HL-60/S4 (cell line): ENCODE measurements around the gene SPEM2.

Experiments
- in situ Hi-C: fragments of 300-500 bp; cut with MboI; formaldehyde crosslinking; loops from 2 replicates; pipeline ENCODE4 v1.14.3; 2022; ENCODE audit warnings: low sequenced_read_pairs

Gene SPEM2

DNA sequence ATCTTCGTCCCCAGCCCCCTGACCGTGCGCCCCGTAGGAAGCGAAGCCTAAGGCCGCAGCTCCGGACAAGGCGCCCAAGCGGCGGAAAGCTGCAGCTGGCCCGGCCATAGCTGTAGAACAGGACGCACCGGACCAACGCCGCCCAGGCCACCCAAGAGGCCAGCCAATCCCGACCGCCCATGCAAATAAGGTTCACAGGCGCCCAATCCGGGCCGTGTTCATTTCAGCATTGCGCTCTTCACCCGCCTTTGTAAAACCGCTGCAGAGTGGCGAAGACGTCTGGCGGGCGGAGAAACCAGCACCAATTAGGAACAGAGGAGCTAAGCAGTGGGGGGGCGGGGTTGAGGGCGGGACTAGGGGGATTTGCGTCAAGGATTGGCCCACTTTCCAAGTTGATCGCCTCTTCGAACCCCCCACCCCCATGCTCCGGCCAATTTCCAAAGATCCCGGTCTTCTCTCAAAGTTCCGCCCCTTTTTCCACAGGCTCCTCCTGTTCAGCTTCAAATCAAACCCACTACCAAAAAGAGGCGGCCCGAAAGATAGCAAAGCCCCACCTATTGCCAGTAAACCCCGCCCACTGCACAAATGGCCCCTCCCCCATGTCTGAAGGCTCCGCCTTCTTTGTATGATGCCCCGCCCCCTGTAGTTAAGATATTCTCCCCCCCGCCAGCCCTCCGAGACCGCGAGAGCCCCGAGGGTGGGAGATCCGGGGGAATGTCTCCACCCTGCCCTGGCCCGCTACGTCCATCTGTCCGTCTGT, 21.3 kb upstream of the SPEM2 start, which contains the start of gene TMEM256:
TSS of gene TMEM256 (minus strand) at position 121 of the 760 bp plus-strand sequence. CDS start at position 108, 13 bp downstream.
- in situ Hi-C loops: no loop called here

GRCh38 chr17:7404737-7405349, 20.6 kb upstream of the SPEM2 start:
- in situ Hi-C loops: no loop called here

DNA sequence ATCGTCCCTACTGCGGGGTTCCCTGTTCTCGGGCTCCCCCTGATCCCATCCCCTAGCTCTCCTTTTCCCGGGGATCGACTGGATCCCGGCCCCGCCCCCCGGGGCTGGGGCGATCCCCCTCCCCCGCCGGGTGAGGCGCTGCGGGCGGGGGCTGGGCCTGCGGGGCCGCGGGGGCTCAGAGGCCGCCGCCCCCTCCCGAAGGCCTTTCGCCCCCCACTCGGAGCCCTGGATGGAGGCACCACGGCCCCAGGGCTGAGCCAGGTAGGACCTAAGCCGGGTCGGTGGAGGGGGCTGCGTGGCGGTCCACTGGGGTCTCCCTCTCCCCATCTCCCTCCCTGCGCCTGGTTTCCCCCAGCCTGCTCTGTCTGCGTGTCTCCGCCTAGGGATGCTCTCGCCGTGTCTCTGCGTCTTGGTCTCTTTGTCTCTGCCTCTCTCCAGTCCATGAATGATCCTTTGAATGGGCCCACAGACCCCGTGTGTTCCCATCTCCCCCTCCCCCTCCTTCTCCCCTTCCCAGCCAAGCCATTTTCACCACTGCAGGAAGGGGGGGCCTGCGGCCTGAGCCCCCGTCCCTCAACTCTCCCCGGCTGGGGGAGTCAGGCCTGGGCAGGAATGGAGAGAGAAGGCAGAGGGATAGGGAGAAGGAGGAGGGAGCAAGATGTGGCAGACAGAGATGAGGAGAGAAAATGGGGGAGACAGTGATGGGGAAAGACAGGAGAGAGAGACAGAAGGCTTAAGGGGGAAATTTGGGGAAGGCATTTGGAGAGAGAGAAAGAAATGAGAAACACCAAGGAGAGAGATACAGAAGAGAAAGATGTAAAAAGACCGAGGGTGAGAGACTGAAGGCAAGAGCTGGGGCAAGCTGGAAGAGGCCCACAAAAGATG, 19.8 kb upstream of the SPEM2 start:
- in situ Hi-C loops: no loop called here

- in situ Hi-C loops: no loop called here
These were observed 19.1 kb upstream of the SPEM2 start for GRCh38 chr17:7406235-7406825.

DNA sequence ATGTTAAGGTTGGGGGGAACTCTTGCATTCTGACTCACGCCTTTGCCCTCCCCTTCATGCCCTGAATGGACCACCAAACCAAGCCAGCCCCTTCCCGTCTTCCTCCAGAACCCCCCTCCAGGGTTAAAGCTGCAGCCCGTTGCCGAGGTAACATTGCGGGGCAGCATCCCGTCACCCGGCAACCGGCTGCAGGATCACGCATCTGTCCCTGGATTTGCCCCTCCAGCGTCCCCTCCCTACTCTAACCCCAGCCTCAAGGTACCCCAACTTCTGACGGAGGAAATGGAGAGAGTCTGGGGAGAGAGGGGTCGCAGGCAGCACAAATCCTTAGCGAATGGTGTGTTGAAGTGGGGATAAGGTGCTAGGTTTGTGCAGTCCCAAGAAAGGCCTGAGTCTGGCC, 18.3 kb upstream of the SPEM2 start:
- in situ Hi-C loops: no loop called here

DNA sequence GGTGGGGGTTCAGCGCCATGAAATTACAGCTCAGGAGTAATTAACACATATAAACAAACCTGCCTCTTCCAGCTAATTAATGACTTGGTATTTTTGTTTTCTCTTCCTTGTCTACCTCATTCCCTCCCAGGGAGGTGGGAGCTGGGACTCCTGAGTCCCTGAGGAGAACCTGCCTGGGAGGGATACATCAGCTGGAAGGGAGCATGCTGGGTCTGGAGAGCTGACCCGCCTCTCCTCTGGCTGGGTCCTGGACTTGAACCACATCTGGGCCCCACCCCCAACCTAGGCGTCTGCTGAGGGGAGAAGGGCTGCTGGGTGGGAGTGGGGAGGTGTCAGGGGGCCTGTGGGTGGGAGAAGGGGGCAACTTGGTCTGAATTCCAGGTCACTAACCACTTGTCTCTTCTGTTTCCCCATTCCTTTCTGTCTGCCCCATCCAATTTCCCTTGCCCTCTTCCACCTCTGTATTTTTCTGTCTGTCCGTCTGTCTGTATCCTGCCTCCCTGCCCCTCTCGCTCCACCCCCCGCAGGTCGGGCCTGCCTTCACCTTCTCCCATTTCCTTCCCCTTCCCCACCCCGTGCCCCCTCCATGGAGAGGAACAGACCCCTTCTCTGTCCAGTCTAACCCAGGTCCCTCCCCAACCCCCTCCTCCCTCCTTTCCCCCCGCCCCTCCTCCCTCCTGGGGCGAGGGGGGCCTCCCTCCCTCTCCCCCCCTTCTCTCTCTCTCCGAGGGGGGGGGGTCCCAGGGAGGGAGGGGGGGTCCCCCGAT, 17.7 kb upstream of the SPEM2 start, which contains the start of gene NLGN2:
TSS of gene NLGN2 (plus strand) at position 361 of the 767 bp plus-strand sequence. CDS start 411 bp downstream, outside the sequence.
- in situ Hi-C loops: no loop called here

- in situ Hi-C loops: no loop called here
These were observed 17.1 kb upstream of the SPEM2 start for GRCh38 chr17:7408252-7408727.

DNA sequence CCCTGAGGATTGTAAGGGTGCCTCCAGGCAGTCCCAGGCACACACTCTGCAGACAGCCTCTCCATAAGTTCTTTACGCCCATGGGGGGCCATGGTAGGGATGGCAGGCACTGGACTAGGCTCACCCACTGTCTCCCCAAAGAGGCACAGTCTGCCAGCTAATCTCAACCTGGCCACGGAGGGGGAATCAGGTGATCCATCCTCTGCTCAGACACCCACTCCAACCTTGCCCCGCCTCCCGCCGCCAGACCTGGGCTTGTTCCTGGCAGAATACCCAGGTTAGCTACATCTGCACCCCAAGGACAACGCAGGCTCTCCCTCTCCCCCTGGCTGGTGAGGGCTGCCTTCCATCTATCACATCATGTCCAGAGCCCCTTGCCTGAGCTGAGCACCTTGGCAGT, 16.6 kb upstream of the SPEM2 start:
- in situ Hi-C loops: no loop called here

GRCh38 chr17:7409716-7410115, 15.7 kb upstream of the SPEM2 start:
- in situ Hi-C loops: no loop called here

DNA sequence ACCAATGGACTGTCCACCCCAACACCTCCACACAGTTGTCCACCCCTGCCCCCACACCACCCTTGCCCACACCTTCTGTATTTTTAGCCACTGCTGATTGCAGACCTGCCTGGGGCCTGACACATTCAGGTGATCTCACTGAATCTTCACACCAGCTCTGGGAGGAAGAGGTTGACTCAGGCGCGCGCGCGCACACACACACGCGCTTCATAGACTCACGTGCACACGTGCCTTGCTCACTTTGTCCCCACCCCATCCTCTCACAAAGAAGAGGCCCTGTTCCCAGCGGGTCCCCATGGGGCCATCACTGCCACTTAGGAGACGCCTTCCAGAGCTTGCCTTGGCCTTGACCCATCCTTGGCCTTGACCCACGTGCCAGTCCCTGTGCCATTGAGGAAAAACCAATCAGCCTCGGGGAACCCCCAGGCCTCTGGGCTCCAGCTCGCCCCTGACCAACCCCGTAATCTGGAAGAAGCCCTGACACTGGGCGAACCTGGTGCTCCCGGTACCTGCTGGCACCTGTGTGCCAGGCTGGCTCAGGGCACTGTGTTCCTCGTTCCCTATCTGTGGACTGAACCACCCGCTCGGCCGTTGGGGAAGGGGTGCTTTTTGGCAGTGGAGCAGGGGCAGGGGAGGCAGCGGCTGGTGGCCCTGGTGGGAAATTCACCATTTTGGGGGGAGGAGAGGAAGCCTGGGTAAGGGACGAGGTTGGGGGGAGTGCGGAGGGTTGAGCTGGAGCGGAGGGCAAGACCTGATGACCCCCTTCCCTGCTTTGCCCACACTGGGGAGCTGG, 14.6 kb upstream of the SPEM2 start:
- in situ Hi-C loops: no loop called here

DNA sequence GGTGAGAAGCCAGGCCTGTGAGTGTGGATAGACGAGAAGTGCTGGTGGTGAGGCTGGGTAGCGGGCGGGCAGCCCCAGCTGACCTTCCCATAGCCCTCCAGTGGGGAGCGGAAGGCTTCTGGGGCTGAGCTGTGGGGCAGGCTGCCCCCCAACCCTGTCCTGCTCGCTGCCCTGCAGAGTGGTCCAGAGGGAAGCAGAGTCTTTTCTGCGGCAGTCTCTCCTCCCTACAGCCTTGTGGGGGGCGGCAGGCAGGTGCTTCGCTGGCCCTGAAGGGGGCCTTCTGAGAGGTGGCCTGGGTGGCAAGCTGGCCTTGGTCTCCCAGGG, 14.0 kb upstream of the SPEM2 start:
- in situ Hi-C loops: no loop called here

DNA sequence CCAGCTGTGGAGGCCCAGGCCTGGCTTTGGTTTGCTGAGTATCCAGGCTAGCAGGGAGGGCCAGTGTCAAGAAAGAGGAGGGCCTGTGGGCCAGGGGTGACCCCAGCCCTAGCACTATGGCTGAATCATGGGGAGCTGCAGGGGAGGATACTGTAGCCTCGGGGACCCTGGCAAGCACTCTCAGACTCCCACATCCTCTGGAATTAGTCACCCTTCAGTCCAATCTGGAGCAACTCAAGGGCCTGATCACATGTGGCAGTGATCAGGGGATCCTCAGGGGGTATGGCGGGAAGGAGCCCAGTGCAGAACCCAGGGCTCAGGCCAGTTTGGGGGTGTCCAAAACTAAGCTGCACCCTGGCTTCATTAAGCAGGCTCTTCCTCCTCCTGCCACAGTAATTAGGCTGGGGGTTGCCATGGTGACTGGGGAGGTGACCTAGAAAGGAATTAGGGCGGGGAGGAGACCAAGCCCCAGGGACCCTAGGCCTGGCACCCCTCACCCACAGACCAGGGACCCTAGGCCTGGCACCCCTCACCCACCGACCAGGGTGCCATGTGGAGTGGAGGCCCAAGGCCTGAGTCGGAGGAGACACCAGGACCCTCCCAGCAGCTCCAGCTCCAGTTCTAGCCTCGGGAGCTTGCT, 11.9 kb upstream of the SPEM2 start:
- in situ Hi-C loops: no loop called here

- in situ Hi-C loops: no loop called here
These were observed 10.6 kb upstream of the SPEM2 start for GRCh38 chr17:7414837-7415236.

DNA sequence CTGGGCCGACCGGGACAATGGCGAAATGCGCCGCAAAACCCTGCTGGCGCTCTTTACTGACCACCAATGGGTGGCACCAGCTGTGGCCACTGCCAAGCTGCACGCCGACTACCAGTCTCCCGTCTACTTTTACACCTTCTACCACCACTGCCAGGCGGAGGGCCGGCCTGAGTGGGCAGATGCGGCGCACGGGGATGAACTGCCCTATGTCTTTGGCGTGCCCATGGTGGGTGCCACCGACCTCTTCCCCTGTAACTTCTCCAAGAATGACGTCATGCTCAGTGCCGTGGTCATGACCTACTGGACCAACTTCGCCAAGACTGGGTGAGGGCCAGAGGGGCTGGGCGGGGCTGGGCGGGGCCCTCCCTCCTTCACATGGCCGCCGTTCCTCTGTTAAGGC, 9.6 kb upstream of the SPEM2 start:
- in situ Hi-C loops: no loop called here

DNA sequence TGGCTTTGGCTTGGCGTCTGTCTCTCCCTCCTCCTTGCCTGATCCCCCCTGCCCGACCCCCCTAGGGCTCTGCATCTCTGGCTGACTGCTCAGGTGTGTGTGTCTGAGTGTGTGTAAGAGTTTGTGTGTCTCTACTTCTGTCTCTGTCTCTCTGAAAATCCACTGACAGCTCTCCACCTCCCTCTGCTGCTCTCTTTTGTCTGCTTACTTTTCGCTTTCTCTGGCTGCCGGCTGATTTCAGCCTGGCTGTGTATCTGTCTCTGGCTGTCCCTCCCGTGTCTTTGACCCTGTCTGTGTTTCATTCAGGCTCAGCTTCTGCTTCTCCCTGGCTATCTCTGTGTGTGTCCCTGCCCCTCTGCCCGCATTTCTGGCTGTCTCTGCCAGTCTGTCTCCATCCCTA, 9.1 kb upstream of the SPEM2 start:
- in situ Hi-C loops: no loop called here

DNA sequence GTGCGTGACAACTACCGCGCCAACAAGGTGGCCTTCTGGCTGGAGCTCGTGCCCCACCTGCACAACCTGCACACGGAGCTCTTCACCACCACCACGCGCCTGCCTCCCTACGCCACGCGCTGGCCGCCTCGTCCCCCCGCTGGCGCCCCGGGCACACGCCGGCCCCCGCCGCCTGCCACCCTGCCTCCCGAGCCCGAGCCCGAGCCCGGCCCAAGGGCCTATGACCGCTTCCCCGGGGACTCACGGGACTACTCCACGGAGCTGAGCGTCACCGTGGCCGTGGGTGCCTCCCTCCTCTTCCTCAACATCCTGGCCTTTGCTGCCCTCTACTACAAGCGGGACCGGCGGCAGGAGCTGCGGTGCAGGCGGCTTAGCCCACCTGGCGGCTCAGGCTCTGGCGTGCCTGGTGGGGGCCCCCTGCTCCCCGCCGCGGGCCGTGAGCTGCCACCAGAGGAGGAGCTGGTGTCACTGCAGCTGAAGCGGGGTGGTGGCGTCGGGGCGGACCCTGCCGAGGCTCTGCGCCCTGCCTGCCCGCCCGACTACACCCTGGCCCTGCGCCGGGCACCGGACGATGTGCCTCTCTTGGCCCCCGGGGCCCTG, 8.3 kb upstream of the SPEM2 start:
- in situ Hi-C loops: no loop called here

DNA sequence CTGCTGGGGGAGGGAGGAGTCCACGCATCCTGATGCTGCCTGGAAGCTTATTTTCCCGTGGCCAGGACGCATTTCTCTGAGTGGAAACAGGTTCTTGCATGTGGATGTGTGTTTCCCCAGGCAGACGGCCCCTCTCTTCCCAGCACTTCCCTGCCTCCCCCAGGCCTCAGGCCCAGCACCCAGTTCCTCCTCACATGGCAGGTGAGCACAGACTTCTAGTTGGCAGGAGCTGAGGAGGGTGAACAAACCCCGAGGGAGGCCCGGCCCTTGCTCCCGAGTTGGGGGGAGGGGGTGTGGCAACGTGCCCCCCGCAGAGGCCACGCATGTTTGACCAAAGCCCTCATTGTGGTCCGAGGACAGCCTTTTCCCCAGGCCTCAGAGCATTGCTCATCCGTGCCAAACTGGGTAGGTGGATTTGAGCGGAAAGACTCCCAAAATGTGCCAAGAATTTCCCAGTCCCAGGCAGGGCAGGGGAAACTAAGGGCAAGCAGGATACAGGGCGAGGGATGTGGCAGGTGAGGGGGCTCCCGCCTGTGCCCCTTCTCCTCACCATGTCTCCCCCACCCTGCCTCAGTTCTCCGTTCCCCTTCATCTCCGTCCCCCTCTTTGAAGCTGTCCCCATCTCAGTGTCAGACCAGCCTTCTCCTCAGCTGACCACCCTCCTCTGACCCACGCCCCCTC, 6.8 kb upstream of the SPEM2 start:
- in situ Hi-C loops: no loop called here
